IgD-negative memory B cell (primary cell): ENCODE data around the gene CHRDL2. TPM values are rescaled to one million over a fixed set of nuclear protein-coding genes. Genes with fewer than 3 reads are reported as not detected.
"Not testable (repeated sequence)": the region's sequence is repeated elsewhere in the genome, so short reads cannot be mapped to it uniquely, and the experiment has no call there.

Experiments
- H3K27ac Mint-ChIP-seq, 3 donors: one replicate each; pipeline ENCODE4 v1.8.0; 2020 to 2022; ENCODE audit warnings: mild to moderate bottlenecking in 3 of 3, mixed read lengths in 3 of 3, moderate library complexity in 1 of 3
- H3K27me3 Mint-ChIP-seq: one replicate; pipeline ENCODE4 v1.8.0; 2021; ENCODE audit warnings: mixed read lengths
- H3K36me3 Mint-ChIP-seq: one replicate; pipeline ENCODE4 v1.8.0; 2020; ENCODE audit warnings: mild to moderate bottlenecking, mixed read lengths
- H3K4me1 Mint-ChIP-seq, 3 donors: one replicate each; pipeline ENCODE4 v1.8.0; 2020 to 2022; ENCODE audit warnings: mixed read lengths in 3 of 3, mild to moderate bottlenecking in 1 of 3
- H3K4me3 Mint-ChIP-seq, 4 donors: one replicate each; pipeline ENCODE4 v1.8.0; 2020 to 2022; ENCODE audit warnings: mild to moderate bottlenecking in 4 of 4, mixed read lengths in 4 of 4, moderate library complexity in 3 of 4
- H3K9me3 Mint-ChIP-seq, 3 donors: one replicate each; pipeline ENCODE4 v1.8.0; 2020 to 2021; ENCODE audit warnings: mixed read lengths in 3 of 3, mild to moderate bottlenecking in 1 of 3
- polyA plus RNA-seq: library from polyadenylated mRNA; unstranded; fragments of 300-500 nt; fragmentation: Illumina TruSeq; gene quantifications from one replicate; pipeline ENCODE4 v1.2.3, GENCODE V29; 2021

The CHRDL2 gene, protein sequence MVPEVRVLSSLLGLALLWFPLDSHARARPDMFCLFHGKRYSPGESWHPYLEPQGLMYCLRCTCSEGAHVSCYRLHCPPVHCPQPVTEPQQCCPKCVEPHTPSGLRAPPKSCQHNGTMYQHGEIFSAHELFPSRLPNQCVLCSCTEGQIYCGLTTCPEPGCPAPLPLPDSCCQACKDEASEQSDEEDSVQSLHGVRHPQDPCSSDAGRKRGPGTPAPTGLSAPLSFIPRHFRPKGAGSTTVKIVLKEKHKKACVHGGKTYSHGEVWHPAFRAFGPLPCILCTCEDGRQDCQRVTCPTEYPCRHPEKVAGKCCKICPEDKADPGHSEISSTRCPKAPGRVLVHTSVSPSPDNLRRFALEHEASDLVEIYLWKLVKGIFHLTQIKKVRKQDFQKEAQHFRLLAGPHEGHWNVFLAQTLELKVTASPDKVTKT
- not detected for polyA plus RNA-seq

DNA sequence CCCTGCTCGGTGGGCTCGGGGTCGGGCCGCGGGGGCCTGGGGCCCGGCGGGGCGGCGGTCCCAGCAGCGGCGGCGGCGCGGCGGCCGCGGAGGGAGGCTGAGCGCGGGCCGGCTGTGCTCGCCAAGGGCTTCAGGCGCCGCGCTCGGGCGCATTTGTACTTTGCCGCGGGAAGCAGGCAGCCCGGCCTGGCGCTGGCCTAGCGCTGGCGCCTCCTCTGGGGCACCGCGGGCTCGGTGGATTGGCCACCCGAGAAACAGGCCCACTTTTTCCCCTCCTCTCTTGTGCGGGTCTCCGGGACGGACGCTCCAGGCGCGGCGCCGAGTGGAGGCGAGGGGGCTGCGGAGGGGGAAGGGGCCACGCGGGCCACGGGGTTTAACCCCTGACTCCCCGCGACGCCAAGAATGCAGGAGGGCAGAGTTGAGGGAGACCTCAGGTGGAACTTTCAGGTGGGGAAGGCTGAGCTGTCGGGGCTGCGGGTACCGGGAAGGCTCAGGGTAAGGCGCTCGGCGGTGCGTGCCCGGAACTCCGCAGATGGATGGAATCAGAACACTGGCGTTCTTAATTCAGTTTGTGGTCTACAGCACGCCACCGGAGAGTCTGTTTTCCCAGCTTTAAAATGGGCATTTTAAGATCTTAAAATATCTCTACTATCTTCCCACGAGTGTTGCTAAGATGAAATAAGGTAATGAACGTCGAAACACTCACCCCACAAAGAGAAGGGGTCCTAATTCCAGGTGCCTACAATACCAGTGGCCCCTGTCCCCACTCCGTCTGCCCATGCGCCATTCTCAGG lies at the start of gene CHRDL2:
CHRDL2 (minus strand) TSS at position 126 of the 794 bp plus-strand sequence. CDS start 538 bp downstream, outside the sequence.
- Mint-ChIP-seq H3K27me3 (peaks cover 44% of the 10 kb centered on the region), H3K36me3 (peaks cover 4% of the 10 kb centered on the region), H3K9me3 (peaks cover 0 to 1% (median 0%) of the 10 kb centered on the region in 3 donors), H3K4me1 (peaks cover 3 to 7% (median 7%) of the 10 kb centered on the region in 3 donors), H3K4me3 (peak within 1 kb of the TSS in 2 of 4 donors; percentile 13 to 66), H3K27ac (no peak within 1 kb of the TSS)

DNA sequence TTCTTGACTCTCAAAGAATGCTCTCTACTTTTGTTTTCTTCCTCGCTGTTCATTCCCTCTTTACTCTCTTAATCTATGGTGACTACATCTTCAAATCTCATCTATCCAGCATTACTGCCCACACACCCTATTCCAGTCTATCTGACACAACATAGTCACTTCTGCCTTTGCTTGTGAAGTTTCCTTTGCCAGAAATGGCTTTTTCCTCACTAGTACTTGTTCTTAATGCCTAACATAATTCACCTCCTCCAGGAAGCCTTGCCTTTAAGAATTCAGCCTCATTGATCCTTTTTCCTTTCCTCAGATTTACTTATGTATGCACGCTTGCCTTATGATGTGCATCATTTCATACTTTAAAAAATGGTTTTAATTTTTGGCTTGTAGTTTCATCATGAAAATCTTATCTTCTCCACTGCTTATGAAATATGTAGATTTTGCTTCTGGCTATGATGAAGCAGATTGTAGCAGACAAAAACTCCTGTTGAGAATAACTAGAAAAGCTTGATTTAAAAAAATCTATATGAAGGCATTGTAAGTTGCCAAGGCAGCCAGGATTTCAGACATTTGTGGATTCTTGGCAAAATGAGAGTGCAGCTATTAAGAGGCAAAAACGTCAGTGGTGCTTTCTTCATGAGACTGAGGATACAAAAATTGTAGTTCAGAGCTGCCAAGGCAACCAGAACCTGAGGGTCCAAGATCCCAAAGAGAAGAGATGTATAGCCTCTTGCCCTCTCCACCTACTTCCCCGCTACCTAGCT lies 49.2 kb upstream of the CHRDL2 start:
- Mint-ChIP-seq H3K27ac (no peak overlapping the region), H3K36me3 (peaks cover 7% of the 10 kb centered on the region), H3K4me1 (peaks cover 26 to 33% (median 28%) of the 10 kb centered on the region in 3 donors), H3K4me3 (no peak overlapping the region), H3K27me3 (no peaks in the 10 kb centered on the region), H3K9me3 (no peaks in the 10 kb centered on the region)

DNA sequence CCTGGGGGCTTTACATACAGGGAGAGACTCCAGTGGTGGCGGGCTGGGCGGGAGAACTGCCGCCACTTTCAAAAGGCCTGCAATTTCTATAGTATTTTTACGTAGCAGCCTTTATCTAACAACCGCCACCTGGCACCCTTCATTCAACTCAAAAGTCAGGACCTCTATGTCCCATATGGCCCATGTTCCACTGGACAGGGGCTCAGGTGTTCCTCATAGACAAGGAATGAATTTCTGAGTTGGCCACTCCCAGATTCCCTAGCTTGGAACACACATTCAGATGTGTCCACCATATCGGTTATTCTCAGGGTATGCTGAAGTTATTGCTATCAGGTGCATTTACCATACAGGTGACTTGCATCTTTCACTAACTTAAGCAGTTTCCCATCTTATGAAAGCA lies 47.4 kb upstream of the CHRDL2 start:
- H3K4me1 Mint-ChIP-seq = peaks cover 18 to 26% (median 21%) of the 10 kb centered on the region in 3 donors
- no peaks in the 10 kb centered on the region for H3K9me3 Mint-ChIP-seq
- no peak overlapping the region for H3K27ac Mint-ChIP-seq
- H3K4me3 Mint-ChIP-seq = no peak overlapping the region
- H3K36me3 Mint-ChIP-seq = peaks cover 7% of the 10 kb centered on the region
- no peaks in the 10 kb centered on the region for H3K27me3 Mint-ChIP-seq

DNA sequence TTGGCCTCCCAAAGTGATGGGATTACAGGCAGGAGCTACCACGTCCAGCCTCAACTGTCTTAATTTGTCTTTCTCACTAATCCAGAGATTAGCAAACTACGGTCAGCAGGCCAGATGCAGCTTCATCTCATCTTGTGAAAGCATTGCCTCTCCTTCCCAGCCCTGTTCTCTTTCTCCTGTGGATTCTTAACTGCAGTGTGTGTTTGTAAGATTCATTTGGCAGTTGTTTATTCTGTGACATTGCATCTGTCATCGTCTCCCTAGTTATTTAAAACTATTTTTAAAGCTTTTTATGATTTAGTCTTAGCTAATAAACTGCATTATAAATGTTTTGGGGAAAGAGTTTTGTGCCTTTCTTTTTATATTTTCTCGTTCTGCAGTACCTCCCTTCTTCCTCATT lies 46.7 kb upstream of the CHRDL2 start:
- Mint-ChIP-seq H3K27me3 (no peaks in the 10 kb centered on the region), H3K4me3 (no peak overlapping the region), H3K9me3 (no peaks in the 10 kb centered on the region), H3K4me1 (peaks cover 15 to 23% (median 18%) of the 10 kb centered on the region in 3 donors), H3K27ac (no peak overlapping the region), H3K36me3 (peaks cover 7% of the 10 kb centered on the region)

DNA sequence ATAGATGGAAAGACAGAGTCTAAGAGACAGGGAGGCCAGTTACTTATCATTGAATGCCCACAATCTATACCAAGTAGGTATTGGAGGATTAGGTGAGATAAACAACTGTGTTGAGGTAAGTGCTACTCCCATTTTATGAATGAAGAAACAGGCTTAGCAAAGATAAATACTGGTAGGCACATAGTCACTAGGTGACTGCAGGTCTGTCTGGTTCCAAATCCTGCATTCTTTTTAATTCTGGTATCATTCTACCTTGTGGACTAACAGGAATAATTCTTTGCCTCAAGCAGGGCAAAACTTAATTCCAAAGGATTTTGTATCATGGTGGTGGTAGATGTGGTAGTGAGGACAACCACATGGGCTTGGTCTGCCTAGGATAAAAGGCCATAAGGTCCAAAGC lies 45.8 kb upstream of the CHRDL2 start:
- no peaks in the 10 kb centered on the region for H3K9me3 Mint-ChIP-seq
- no peak overlapping the region for H3K27ac Mint-ChIP-seq
- H3K27me3 Mint-ChIP-seq = no peaks in the 10 kb centered on the region
- no peak overlapping the region for H3K4me3 Mint-ChIP-seq
- peaks cover 13 to 23% (median 21%) of the 10 kb centered on the region in 3 donors for H3K4me1 Mint-ChIP-seq
- peaks cover 7% of the 10 kb centered on the region for H3K36me3 Mint-ChIP-seq

DNA sequence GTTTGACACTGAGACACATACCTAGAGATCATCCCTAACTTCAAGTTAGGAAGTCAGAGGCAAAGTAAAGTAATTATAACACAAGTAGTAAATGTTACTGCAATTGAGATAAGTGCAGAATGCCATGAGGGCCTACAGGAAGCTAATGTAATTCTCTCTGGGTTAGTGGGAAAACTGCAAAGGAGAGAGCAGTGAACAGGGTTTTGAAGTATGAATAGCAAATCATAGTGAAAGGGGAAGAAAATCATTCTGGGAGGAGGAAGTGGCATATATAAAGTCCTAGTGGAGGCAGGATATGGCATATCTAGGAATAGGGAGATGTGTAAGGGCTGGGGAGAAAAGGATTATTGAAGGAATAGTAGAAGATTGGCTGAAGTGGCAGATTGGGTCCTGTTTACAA lies 45.3 kb upstream of the CHRDL2 start:
- peaks cover 13 to 23% (median 21%) of the 10 kb centered on the region in 3 donors for H3K4me1 Mint-ChIP-seq
- H3K27me3 Mint-ChIP-seq = no peaks in the 10 kb centered on the region
- H3K9me3 Mint-ChIP-seq = no peaks in the 10 kb centered on the region
- H3K4me3 Mint-ChIP-seq = no peak overlapping the region
- peaks cover 7% of the 10 kb centered on the region for H3K36me3 Mint-ChIP-seq
- no peak overlapping the region for H3K27ac Mint-ChIP-seq

DNA sequence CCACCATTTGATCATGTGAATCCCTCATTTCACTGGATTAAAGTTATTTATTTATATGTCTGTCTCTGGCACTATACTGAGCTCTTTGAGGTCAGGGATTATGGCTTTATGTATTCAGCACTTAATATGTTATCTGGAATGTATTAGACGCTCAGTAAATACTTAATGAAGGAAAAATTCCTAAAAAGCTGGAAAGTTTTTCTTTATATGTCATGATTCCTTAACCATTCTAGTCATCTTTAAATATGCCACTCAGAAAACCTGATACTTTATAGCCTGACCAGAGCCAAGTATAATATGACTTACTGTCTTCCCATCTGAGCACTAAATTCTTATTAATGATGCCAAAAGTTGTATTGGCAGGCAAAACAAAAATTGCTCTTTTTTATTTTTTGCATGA lies 44.5 kb upstream of the CHRDL2 start:
- no peaks in the 10 kb centered on the region for H3K9me3 Mint-ChIP-seq
- peaks cover 15 to 28% (median 24%) of the 10 kb centered on the region in 3 donors for H3K4me1 Mint-ChIP-seq
- no peak overlapping the region for H3K4me3 Mint-ChIP-seq
- H3K27me3 Mint-ChIP-seq = no peaks in the 10 kb centered on the region
- peaks cover 7% of the 10 kb centered on the region for H3K36me3 Mint-ChIP-seq
- no peak overlapping the region for H3K27ac Mint-ChIP-seq

DNA sequence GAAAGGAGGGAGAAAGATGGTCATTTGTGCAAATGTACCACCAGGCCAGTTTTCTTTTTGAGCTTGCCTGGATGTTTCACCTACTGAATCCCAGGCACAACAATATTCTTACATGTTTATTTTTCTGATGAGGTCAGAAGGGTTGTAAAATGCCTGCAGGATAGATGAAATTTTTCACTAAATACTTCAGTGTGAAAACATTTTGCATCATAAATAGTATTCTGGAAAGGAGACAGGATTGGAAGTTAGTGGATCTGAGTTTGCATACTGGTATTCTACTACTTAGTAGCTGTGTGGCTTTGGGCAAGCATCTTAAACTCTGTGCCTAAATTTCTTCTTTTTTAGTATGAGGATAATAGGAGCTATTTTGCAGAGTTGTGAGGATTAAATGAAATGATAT lies 42.2 kb upstream of the CHRDL2 start:
- no peak overlapping the region for H3K4me3 Mint-ChIP-seq
- no peak overlapping the region for H3K27ac Mint-ChIP-seq
- no peaks in the 10 kb centered on the region for H3K27me3 Mint-ChIP-seq
- H3K36me3 Mint-ChIP-seq = peaks cover 7% of the 10 kb centered on the region
- no peaks in the 10 kb centered on the region for H3K9me3 Mint-ChIP-seq
- peaks cover 33 to 48% (median 40%) of the 10 kb centered on the region in 3 donors for H3K4me1 Mint-ChIP-seq

DNA sequence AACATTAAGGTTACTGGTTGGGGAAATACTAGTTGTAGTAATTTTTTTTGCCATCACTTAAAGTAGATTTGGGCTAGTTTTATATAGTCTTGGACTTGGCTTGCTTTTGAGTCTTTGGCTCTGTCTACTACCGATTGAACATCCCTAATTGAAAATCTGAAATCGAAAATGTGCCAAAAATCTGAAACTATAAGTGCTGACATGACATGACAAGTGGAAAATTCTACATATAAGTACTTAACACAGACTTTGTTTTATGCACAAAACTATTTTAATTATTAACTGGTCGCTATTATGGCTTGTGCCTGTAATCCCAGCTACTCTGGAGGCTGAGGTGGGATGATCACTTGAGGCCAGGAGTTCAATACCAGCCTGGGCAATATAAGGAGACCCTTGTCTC lies 39.9 kb upstream of the CHRDL2 start:
- no peaks in the 10 kb centered on the region for H3K27me3 Mint-ChIP-seq
- peaks cover 37 to 56% (median 44%) of the 10 kb centered on the region in 3 donors for H3K4me1 Mint-ChIP-seq
- peak overlapping the region in 1 of 4 donors; percentile 20 for H3K4me3 Mint-ChIP-seq
- H3K27ac Mint-ChIP-seq = peak overlapping the region in 2 of 3 donors; percentile 36 to 93
- no peaks in the 10 kb centered on the region for H3K9me3 Mint-ChIP-seq
- peaks cover 2% of the 10 kb centered on the region for H3K36me3 Mint-ChIP-seq

DNA sequence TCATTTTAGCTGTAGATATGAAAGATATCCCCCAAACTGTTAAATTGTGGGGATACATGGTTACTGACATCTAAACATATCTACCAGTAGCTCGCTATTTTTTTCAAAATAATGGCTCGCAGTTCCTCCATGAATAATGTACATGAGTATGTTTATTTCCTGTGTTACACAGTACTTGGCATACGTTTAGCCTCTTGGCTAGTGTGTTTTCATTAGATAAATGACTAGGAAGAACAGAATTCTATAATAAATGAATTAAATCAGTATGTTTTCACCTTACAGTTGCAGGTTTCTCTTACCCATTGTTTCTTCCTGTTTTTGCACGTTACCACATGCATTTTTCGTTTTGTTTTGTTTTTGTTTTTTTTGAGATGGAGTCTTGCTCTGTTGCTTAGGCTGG lies 39.2 kb upstream of the CHRDL2 start:
- Mint-ChIP-seq H3K36me3 (peaks cover 2% of the 10 kb centered on the region), H3K9me3 (no peaks in the 10 kb centered on the region), H3K4me1 (peaks cover 35 to 57% (median 45%) of the 10 kb centered on the region in 3 donors), H3K27me3 (no peaks in the 10 kb centered on the region), H3K27ac (peak overlapping the region; percentile 36 to 93 (median 87)), H3K4me3 (peak overlapping the region in 2 of 4 donors; percentile 52 to 57)

DNA sequence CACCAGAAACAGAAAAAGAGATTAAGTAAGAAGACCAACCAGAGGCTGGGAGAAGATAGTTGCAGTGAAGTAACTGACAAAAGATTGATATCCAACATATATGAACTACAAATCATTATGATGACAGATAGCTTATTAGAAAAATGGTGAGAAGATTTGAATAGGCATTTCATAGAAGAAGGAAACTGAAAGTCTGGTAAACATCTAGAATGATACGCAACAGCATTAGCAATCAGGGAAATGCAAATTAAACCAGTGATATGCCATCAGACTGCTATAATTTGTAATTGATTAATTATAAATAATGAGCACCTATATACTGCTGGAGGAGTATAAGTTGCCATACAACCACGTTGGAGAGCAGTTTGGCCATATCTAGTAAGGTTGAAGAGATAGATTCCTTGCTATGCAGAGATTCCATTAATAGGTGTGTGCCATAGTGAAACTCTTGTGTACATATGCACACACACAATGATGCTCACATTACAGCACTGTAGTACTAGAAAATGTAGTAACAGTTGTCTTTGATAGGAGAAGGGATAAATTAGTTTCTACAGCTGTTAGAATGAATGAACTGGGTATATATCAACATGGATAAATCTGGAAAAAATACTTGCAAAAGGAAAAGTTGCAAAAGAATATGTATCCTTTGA lies 38.0 kb upstream of the CHRDL2 start:
- H3K27me3 Mint-ChIP-seq = no peaks in the 10 kb centered on the region
- H3K4me1 Mint-ChIP-seq = peaks cover 34 to 57% (median 42%) of the 10 kb centered on the region in 3 donors
- H3K4me3 Mint-ChIP-seq = peak overlapping the region in 2 of 4 donors; percentile 63 to 83
- H3K36me3 Mint-ChIP-seq = peaks cover 5% of the 10 kb centered on the region
- H3K9me3 Mint-ChIP-seq = no peaks in the 10 kb centered on the region
- peak overlapping the region; percentile 9 to 93 (median 87) for H3K27ac Mint-ChIP-seq

DNA sequence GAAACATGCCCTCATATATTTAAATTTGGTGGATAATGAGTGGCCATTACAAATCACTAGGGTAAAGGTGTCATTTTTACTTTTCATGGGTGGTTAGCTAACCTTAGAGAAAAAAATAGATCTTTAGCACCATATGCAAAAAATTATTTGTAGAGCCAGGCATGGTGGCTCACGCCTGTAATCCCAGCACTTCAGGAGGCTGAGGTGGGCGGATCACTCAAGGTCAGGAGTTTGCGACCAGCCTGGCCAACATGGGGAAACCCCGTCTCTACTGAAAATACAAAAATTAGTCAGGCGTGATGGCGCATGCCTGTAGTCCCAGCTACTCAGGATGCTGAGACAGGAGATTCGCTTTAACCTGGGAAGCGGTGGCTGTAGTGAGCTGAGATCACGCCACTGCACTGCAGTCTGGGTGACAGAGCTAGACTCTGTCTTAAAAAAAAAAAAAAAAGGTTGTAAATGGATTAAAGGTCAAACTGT lies 37.0 kb upstream of the CHRDL2 start:
- H3K4me3 Mint-ChIP-seq = peak overlapping the region in 3 of 4 donors; percentile 54 to 93 (median 83)
- H3K27ac Mint-ChIP-seq = peak overlapping the region; percentile 9 to 93 (median 87)
- H3K9me3 Mint-ChIP-seq, H3K27me3 Mint-ChIP-seq, H3K36me3 Mint-ChIP-seq: not testable (repeated sequence)
- peaks cover 39 to 59% (median 42%) of the 10 kb centered on the region in 3 donors for H3K4me1 Mint-ChIP-seq

DNA sequence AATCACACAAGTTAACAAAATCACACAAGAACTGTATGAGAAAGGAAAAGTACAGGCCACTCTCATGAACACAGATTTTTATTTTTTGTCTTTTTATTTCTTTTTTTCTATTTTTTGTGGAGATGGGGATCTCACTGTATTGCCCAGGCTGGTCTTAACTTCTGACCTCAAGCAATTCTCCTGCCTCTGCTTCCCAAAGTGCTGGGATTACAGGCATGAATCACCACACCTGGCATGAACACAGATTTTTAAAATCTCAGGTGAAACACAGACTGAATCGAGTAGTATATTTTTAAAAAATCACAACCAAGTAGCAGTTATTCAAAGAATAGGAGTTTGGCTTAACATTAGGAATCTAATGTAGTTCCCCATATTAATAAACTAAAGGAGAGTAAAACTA lies 35.7 kb upstream of the CHRDL2 start:
- Mint-ChIP-seq H3K4me3 (no peak overlapping the region), H3K4me1 (peaks cover 39 to 53% (median 39%) of the 10 kb centered on the region in 3 donors), H3K27ac (no peak overlapping the region), H3K9me3 (no peaks in the 10 kb centered on the region), H3K36me3 (peaks cover 8% of the 10 kb centered on the region), H3K27me3 (no peaks in the 10 kb centered on the region)

DNA sequence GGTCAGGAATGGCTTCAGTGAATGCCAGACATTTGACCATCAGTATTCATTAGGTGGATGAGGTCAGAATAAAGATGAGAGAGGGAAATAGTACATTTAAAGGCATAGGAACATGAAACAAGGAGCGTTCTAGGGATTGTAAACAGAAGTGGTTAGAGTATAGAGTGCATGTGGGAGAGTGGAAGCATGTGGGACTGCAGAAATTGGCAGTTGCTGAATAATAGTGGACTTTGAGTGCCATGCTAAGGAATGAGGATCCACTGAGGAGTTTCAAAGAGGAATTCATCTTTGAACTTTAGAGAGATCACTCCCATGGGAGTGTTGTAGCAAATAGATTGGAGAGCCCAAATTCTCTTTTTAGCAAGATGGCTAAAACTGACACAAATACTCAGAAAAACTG lies 25.3 kb upstream of the CHRDL2 start:
- peak overlapping the region in 1 of 4 donors; percentile 44 for H3K4me3 Mint-ChIP-seq
- H3K9me3 Mint-ChIP-seq = peaks cover 0 to 5% (median 2%) of the 10 kb centered on the region in 3 donors
- no peak overlapping the region for H3K27ac Mint-ChIP-seq
- no peaks in the 10 kb centered on the region for H3K27me3 Mint-ChIP-seq
- H3K4me1 Mint-ChIP-seq = peaks cover 24 to 35% (median 29%) of the 10 kb centered on the region in 3 donors
- H3K36me3 Mint-ChIP-seq = no peaks in the 10 kb centered on the region
